ENCODE results near the gene CARD19. TPM values are rescaled to one million over a fixed set of nuclear protein-coding genes. Genes with fewer than 3 reads are reported as not detected.

The CARD19 gene
- total and polyA plus RNA-seq, 9 of the 15 experiments (the other 6 are each of a cell fraction or from before 2014, with no cell fraction given), result 0.90 to 34.9 (median 14.6) TPM

- TF ChIP-seq TFE3 (CRISPR knock-in tag; IDR thresholded peaks at IDR 0.05) (no peak), CREM (IDR thresholded peaks at IDR 0.05; ENCODE audit: low read depth) (peak; percentile 60), NR2C1 (IDR thresholded peaks at IDR 0.05) (no peak; the same call in 1 of the 2 replicates), NR2C1 (tag; IDR thresholded peaks at IDR 0.05) (peak; percentile 77), SPI1 (IDR thresholded peaks at IDR 0.05; ENCODE audit: borderline replicate concordance, low read depth, low read length) (peak; percentile 67; the same call in 1 of the 2 replicates), CTCFL (IDR thresholded peaks at IDR 0.05; ENCODE audit: borderline replicate concordance, insufficient read depth, low read depth, low read length, poor library complexity, severe bottlenecking) (no peak), MEIS2 (IDR thresholded peaks at IDR 0.05; ENCODE audit: partially characterized antibody) (peak; percentile 83), ZBTB17 (CRISPR knock-in tag; IDR thresholded peaks at IDR 0.05) (peak; percentile 99), DIDO1 (tag; IDR thresholded peaks at IDR 0.05; ENCODE audit: low read depth) (0 out of 2 replicates have a peak, but pooled peaks have one; percentile 24), ZNF695 (CRISPR knock-in tag; IDR thresholded peaks at IDR 0.05) (no peak), MTA3 (IDR thresholded peaks at IDR 0.05; ENCODE audit: borderline replicate concordance) (peak; percentile 25; the same call in 1 of the 2 replicates), JUND (IDR thresholded peaks at IDR 0.05; ENCODE audit: borderline replicate concordance, low read depth, low read length) (peak; percentile 62; the same call in 1 of the 2 replicates), JUND (tag; IDR thresholded peaks at IDR 0.05; ENCODE audit: borderline replicate concordance, low read depth, low read length) (peak; percentile 10; the same call in 1 of the 3 replicates), ARID1B (IDR thresholded peaks at IDR 0.05) (peak; percentile 66; the same call in 1 of the 2 replicates), NCOR1 (IDR thresholded peaks at IDR 0.05) (peak; percentile 34; the same call in 1 of the 2 replicates), ZNF449 (CRISPR knock-in tag; IDR thresholded peaks at IDR 0.05) (no peak), TFAP4 (CRISPR knock-in tag; IDR thresholded peaks at IDR 0.05; ENCODE audit: borderline replicate concordance) (peak; percentile 95), ZNF764 (CRISPR knock-in tag; IDR thresholded peaks at IDR 0.05; ENCODE audit: low read depth) (no peak), NFE2 (IDR thresholded peaks at IDR 0.05; ENCODE audit: low read depth) (peak; percentile 43; the same call in 1 of the 2 replicates), ZNF175 (CRISPR knock-in tag; IDR thresholded peaks at IDR 0.05; ENCODE audit: low read depth) (0 out of 2 replicates have a peak, but pooled peaks have one; percentile 53), FOXM1 (IDR thresholded peaks at IDR 0.05; ENCODE audit: low read depth) (no peak; the same call in 1 of the 2 replicates), FOXM1 (CRISPR knock-in tag; IDR thresholded peaks at IDR 0.05; ENCODE audit: low read depth) (no peak), MXI1 (IDR thresholded peaks at IDR 0.05; ENCODE audit: low read depth, low read length) (no peak)
These were observed 31.5 kb upstream of the CARD19 start (continued) for GRCh38 chr9:93064392-93065134.

All from K562 (cell line).